ENCODE measurements around the gene ADD2.

DNA sequence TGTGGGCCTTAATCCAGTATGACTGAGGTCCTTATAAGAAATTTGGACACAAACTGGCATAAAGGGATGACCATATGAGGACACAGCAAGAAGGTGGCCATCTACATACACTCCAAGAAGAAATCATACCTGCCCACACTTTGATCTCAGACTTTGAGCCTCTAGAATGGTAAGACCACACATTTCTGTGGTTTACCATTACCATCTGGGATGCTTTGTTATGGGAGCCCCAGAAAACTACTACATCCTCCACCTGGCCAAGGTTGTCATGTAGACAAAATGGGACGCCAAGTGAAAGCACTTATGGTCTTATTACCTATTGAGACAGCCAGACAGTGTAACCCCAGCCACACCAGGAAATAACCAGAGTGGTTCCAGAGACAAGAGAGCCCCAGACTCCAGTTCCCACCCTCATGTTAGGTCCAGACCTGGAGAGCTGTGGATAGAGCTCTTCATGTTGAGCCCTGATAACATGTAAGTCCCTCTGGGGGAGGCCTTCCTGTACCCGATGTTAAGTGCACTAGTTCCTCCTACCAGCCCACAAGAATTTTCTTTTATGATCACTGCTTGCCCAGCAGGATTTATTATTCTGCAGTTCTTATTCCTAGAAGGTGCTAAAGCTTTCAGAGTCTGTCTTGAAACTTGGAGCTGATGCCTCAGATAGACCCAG, 4.6 kb upstream of the ADD2 start:
- TF ChIP-seq ZNF384 (IDR thresholded peaks at IDR 0.05) = no peak
- no peak for TF ChIP-seq BHLHE40 (IDR thresholded peaks at IDR 0.05; ENCODE audit: borderline replicate concordance)
- TF ChIP-seq TARDBP (IDR thresholded peaks at IDR 0.05) = no peak
- no peak for TF ChIP-seq PKNOX1 (IDR thresholded peaks at IDR 0.05)
- TF ChIP-seq NFRKB (IDR thresholded peaks at IDR 0.05) = no peak
- no peak for TF ChIP-seq HDGF (IDR thresholded peaks at IDR 0.05; ENCODE audit: borderline replicate concordance)
- TF ChIP-seq SP1 (IDR thresholded peaks at IDR 0.05) = no peak
- TF ChIP-seq ELF4 (IDR thresholded peaks at IDR 0.05) = no peak
- TF ChIP-seq FOXM1 (IDR thresholded peaks at IDR 0.05; ENCODE audit: borderline replicate concordance) = no peak
- TF ChIP-seq LEF1 (IDR thresholded peaks at IDR 0.05; ENCODE audit: borderline replicate concordance) = no peak
- TF ChIP-seq ARNT (IDR thresholded peaks at IDR 0.05) = no peak
- no peak for TF ChIP-seq FOXA1 (IDR thresholded peaks at IDR 0.05)
- TF ChIP-seq L3MBTL2 (conservative IDR thresholded peaks at IDR 0.05) = no peak
- TF ChIP-seq FOXK2 (IDR thresholded peaks at IDR 0.05) = no peak
